Ovary (tissue), 3 donors: ENCODE results near the gene TAOK3.

Experiments used
- CTCF ChIP-seq, 3 donors: fragments of 450-650 bp in 2 of 3; fragments of 200-600 bp in 1 of 3; IDR thresholded peaks; one replicate each; pipeline versions ENCODE4 v1.5.1 to v1.8.0; 2016 to 2022; ENCODE audit warnings: antibody characterized with exemption in 3 of 3, mild to moderate bottlenecking in 1 of 3
- EP300 ChIP-seq: sonication (generic); formaldehyde crosslinking; IDR thresholded peaks from one replicate; pipeline ENCODE4 v1.6.1; 2017; ENCODE audit warnings: antibody characterized with exemption
- POLR2A ChIP-seq: fragments of 450-650 bp; IDR thresholded peaks from one replicate; pipeline ENCODE4 v1.6.1; 2017; ENCODE audit warnings: antibody characterized with exemption, mild to moderate bottlenecking, moderate library complexity
- donor health status: DM: no; HTN: no; CAD: no.

DNA sequence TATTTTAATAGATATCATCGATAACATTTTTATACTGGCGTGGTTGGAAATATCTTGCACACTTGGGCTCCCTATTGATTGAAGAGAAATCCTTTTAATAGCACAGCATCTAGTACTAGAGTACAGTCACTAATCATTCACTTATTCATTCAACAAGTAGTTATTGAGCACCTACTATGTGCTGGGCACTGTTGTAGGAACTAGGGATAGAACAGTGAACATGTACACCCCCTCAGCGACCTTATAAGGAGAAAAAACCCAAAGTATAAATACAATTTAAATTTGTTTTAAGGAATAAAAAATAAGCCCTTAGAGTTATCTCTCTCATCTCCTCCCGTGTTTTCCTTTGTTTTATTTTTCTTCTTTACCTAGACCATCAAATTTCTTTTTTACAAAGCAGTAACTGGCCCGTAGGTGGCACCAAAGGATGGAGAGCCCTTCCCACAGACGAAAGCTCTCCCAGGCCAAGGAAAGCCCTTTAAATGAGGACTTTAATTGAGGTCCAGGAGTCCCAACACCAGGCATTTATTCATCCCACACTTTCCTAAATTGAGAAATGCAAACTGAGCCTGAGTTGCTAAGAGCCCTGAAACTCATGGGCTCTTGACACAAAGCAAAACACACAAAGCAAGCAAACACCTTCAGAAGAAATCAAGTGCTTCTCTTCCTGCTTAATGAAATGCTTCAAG is 207.8 kb downstream of the TAOK3 start:
- peak in 1 of 3 donors; percentile 7 for TF ChIP-seq CTCF (IDR thresholded peaks at IDR 0.05)
- no peak for TF ChIP-seq POLR2A
- no peak for TF ChIP-seq EP300
